Endothelial cell of hepatic sinusoid (primary cell): ENCODE results near the gene DYNLL1.
"Not testable (repeated sequence)": the region's sequence is repeated elsewhere in the genome, so short reads cannot be mapped to it uniquely, and the experiment has no call there.

ENCODE experiments used
- in situ Hi-C: cut with HindIII; loops from 2 replicates; pipeline ENCODE4 v1.10.0; 2017; ENCODE audit warnings: low sequenced_read_pairs

Gene DYNLL1

DNA sequence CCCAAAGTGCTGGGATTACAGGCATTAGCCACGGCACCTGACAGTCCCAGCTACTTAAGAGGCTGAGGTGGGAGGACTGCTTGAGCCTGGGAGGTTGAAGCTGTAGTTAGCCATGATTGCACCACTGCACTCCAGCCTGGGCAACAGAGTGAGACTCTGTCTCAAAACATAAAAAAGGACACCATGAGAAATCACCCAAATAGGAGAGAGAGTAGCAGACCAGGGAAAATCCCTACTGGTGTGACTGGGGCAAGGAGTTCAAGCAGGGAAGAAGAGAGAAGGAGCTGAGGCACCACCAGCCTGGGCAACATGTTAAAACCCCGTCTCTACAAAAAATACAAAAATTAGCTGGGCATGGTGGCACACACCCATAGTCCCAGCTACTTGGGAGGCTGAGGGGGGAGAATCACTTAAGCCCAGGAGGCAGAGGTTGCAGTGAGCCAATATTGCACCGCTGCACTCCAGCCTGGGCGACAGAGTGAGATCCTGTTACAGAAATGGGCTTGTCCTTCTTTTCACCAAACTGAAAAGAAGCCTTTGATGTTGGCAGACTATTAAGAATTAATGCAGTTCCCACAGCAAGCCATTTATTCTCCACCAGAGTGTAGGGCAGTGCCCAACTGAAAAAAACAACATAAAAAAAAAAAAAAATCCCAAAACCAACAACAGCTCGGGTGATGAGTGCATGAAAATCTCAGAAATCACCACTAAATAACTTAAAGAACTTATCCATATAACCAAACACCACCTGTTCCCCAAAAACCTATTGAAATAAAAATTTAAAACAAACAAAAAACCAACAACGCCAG lies 21.9 kb upstream of the DYNLL1 start:
- in situ Hi-C loops: no loop called here

- in situ Hi-C loops: no loop called here
Measured at GRCh38 chr12:120474616-120474960, 21.3 kb upstream of the DYNLL1 start.

GRCh38 chr12:120475643-120476042 lies 20.3 kb upstream of the DYNLL1 start:
- in situ Hi-C loops: loop anchor here (5.0 kb wide), 1 partner anchor 88 kb away; no protein-coding TSS in a partner anchor

GRCh38 chr12:120479458-120479857 lies 16.5 kb upstream of the DYNLL1 start:
- in situ Hi-C loops: loop anchor here (5.0 kb wide), 1 partner anchor 92 kb away; no protein-coding TSS in a partner anchor

DNA sequence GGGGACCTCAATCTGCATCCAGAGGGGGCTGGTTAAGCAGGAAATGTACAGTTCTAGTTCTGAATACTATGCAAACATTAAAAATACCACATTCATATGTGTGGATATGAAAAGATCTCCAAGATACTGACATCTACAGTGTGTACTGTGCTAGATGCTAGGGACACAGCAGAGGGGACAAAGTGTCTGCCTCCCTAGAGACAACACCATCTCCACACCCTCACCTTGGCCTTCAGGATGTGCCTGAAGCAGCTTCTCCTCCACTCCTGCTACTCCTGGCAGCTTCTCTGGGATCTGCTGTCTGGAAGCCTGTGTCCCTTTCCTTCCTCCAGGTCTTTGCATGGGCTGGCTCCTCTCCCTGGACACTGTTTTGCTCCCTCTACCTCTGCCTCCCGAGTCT lies 15.7 kb upstream of the DYNLL1 start:
- in situ Hi-C loops: no loop called here

DNA sequence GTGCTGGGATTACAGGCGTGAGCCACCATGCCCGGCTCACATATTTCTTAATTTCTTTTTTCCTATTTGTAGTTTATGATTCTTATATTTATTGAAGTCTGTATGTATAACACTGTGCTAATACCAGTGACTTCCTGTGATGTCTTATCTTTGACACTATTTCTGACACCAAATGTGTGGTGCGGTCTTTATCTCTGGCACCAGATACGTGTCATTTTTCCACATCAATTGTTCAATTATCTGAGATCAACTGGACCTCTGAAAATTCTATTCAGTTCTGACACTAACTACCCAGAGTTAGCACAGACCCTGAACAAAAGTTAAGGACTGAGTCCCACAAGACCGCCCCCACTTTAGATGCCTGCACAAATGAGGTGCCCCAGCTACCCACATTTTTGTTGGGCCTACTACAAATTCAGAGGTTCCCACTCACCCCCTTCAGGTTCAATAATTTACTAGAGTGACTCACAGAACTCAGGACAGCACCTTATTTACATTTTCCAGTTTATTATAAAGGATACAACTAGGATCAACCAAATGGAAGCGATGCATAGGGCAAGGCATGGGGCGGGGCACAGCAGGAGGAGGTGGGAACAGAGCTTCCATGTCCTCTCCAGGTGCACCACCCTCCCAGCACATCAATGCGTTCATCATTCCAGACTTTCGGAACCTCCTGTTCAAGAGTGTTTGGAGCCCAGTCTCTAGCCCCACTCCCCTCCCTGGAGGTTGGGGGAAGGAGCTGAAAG lies 14.7 kb upstream of the DYNLL1 start:
- in situ Hi-C loops: no loop called here

DNA sequence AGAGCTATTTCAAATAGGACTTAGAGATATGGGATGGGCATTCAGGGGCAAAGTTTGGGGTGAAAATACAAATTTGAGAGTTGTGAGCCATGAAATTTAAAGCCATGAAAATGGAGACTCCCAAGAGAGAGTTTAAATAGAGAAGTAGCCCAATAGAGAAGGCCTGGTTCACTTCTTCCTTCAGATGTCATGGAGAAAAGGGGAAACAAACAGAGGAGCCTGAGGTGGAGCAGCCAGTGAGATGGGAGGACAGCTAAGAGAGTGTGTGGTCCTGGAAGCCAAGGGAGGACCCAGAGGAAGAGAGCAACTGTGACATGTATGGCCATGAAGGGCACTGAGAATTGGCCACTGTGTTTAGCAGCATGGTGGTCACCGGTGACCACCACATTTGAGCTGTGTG lies 12.3 kb upstream of the DYNLL1 start:
- in situ Hi-C loops: no loop called here

DNA sequence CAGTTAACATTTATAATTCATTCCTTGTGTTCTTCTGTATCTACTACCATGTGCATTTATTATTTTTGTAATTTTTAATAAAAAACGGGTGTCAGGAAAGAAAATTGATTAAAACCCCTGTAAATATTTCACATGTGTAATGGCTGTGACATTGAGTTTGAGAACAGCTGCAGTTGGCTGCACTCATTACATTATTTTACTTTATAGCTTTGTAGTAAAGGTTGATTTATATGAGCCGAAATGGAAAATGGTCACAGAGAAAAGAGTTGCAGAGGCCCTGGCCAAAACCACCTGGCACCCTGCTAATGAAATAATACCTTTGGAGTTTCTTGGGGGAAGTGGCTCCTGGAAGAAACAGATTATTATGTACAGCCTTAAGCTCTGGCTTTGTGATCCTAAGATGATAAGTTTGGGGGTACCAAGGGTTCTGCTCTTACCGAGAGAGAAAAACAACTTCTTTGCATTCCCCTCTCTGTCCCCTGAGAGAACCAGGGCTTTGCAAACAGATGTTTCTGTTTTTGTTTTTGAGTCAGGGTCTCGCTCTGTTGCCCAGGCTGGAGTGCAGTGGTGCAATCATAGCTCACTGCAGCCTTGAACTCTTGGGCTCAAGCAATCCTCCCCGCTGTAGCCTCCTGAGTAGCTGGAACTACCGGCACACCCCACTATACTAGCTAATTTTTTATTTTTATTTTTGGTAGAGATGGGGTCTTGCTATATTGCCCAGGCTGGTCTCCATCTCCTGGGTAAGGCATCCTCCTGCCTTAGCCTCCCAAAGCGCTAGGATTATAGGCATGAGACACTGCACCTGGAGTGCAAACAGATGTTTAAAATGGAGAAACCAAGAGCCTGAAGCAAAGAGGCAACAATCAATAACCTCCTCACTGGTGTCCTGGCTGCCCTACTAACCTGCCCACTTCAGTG lies 9.7 kb upstream of the DYNLL1 start:
- in situ Hi-C loops: no loop called here

DNA sequence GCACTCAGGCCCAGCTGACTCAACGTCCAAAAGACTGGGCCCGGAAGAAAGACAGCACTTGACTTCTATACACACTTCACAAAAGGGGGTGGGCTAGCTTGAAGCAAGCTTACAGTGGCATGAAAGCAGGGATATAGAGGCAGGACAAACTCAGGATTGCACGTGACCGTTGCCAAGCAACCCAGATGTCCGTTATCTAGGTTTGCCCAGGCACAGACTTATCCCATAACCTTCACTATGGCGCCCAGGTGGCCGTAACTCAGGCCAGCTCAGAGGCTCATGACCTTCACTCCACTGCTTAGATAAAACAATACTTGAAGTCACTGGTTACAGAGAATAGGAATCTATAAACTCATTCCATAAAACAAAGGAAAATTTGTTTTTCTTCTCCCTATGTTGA lies 8.4 kb upstream of the DYNLL1 start:
- in situ Hi-C loops: not testable (repeated sequence)

DNA sequence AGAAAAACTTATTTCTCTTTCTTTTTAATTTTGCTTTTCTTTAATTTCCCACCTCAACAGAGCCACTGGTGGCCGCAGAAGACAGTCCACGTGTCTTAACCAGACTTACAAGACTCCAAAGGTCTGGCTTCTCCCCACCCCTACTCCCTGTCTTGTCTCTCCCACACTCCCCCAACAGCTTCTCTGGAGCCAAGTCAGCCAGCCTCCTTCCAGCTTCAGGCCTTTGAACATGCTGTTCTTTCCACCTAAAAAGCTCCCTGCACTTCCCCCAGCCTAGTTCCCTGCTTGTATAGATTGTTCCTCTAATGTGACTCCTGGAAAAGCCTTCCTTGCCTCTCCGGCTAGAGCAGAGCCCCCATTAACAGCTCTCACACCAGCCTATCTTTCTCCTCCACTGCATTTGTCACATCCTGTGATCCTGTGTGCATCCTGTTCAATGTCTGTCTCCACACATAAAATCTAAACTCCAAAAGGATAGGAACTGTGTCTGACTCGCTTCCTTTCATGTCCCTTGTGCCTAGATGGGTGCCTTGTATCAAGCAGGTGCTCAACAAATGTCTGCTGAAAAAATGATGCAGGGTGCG lies 7.8 kb upstream of the DYNLL1 start:
- in situ Hi-C loops: no loop called here

- in situ Hi-C loops: no loop called here
Measured at GRCh38 chr12:120489018-120489417, 6.9 kb upstream of the DYNLL1 start.

DNA sequence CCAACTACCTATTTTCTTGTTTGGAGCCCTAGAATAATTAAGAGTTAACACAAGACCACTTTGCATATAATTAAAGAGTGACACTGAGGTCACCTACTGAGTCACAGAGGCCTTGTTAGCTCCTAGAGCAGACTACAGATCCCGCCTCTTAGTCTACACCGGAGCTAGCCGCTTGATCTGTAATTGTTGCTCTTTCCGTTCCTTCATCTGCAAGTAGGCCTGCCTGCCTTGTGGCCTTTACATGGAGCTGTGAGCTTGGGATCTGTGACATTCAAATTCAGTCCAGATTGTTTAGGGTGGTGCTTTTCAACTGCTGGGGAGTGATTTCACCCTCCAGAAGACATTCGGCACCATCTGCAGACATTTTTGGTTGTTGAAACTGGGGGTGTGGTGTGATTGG lies 5.6 kb upstream of the DYNLL1 start:
- in situ Hi-C loops: loop anchor here (5.0 to 10.0 kb wide), 2 partner anchors 92 to 1474 kb away; partner anchors contain the start of gene POP5

GRCh38 chr12:120490833-120491512 lies 4.9 kb upstream of the DYNLL1 start:
- in situ Hi-C loops: loop anchor here (5.0 to 10.0 kb wide), 2 partner anchors 91 to 1474 kb away; partner anchors contain the start of gene POP5

DNA sequence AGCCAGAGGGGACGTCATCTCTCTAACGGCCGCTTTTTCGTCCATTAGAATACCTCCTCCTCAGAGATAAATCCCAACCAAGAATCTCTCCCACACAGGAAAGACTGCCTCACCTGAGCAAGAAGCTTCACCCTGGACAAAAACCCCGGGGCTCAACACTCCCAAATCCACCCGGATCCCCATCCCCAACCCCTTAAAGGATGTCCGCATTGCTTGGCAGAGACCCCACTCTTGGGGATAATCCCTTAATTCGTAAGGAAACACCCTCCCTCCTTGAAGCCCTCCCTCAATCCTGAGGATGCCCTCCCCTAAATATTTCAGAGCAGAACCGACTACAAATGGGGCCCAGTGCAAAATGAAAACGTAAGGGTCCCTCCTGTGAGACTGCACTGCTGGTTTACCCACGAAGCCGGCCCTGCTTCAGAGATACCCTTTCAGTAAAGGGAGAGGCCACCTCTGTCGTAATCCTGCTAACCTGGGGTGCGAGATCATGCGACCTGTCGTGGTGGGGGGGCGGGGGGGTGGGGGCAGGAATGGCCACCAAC lies 655 bp upstream of the DYNLL1 start:
- in situ Hi-C loops: loop anchor here (5.0 to 10.0 kb wide), 2 partner anchors 42 to 1470 kb away; no protein-coding TSS in a partner anchor

GRCh38 chr12:120496413-120497340 lies 764 bp downstream of the DYNLL1 start:
- in situ Hi-C loops: loop anchor here (5.0 to 10.0 kb wide), 2 partner anchors 41 to 1468 kb away; no protein-coding TSS in a partner anchor

DNA sequence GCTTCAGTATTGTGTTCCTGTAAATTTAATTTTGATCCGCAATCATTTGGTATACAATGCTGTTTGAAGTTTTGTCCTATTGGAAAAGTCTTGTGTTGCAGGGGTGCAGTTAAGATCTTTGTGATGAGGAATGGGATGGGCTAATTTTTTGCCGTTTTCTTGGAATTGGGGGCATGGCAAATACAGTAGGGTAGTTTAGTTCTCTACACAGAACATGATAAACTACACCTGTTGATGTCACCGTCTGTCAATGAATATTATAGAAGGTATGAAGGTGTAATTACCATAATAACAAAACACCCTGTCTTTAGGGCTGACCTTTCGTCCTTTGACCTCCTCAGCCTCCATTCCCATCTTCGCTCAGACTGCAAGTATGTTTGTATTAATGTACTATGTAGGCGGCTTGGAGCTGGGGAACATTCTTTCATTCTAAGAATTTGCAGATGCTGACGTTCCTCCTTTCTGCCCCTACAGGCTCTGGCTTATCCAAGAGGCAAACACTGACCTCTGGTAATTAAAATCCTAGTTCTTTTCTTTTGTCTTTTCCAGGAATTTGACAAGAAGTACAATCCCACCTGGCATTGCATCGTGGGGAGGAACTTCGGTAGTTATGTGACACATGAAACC lies 1.7 kb downstream of the DYNLL1 start:
- in situ Hi-C loops: loop anchor here (5.0 to 10.0 kb wide), 2 partner anchors 40 to 1467 kb away; no protein-coding TSS in a partner anchor

GRCh38 chr12:120498870-120499515 lies 3.1 kb downstream of the DYNLL1 start:
- in situ Hi-C loops: loop anchor here (5.0 to 10.0 kb wide), 2 partner anchors 38 to 1466 kb away; no protein-coding TSS in a partner anchor
